NB4 (cell line): ENCODE results near the gene KCNJ18.
"Not testable (repeated sequence)": the region's sequence is repeated elsewhere in the genome, so short reads cannot be mapped to it uniquely, and the experiment has no call there.

ENCODE experiments used
- MYC ChIP-seq: IDR thresholded peaks from 2 replicates; pipeline ENCODE4 v1.6.1; 2011; ENCODE audit warnings: low read depth, low read length
- POLR2A ChIP-seq: IDR thresholded peaks from 2 replicates; pipeline ENCODE4 v1.6.1; 2011; ENCODE audit warnings: mild to moderate bottlenecking; ENCODE audit not compliant: insufficient read length; ENCODE audit errors: extremely low read depth
- TF ChIP-seq, protein P1 (sequence below): IDR thresholded peaks from one replicate; pipeline ENCODE4 v1.5.1; 2012; ENCODE audit warnings: low read depth, low read length

DNA sequence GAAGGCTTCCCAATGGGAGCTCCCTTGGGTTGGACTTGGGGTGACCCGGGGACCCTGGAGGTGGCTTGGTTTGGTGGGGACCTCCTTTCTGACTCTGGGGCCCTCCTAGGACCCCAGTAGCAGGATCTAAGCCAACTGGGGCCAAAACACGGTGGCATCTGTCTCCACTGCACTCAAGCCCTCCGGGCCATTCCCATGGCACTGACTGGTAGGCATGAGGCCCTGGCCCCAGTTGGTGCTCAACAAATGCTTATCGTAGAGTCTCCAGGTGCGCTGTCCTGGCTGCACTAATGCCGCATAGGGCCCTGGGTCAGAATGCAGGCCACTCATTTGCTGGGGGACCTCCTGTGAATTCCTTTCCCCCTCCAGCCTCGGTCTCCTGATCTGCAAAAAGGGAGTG, 14.2 kb downstream of the KCNJ18 start:
- TF ChIP-seq MYC, POLR2A: not testable (repeated sequence)
- TF ChIP-seq, protein P1, sequence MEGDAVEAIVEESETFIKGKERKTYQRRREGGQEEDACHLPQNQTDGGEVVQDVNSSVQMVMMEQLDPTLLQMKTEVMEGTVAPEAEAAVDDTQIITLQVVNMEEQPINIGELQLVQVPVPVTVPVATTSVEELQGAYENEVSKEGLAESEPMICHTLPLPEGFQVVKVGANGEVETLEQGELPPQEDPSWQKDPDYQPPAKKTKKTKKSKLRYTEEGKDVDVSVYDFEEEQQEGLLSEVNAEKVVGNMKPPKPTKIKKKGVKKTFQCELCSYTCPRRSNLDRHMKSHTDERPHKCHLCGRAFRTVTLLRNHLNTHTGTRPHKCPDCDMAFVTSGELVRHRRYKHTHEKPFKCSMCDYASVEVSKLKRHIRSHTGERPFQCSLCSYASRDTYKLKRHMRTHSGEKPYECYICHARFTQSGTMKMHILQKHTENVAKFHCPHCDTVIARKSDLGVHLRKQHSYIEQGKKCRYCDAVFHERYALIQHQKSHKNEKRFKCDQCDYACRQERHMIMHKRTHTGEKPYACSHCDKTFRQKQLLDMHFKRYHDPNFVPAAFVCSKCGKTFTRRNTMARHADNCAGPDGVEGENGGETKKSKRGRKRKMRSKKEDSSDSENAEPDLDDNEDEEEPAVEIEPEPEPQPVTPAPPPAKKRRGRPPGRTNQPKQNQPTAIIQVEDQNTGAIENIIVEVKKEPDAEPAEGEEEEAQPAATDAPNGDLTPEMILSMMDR = not testable (repeated sequence)
